Hepatocyte (in vitro differentiated cells): ENCODE results near the gene FLCN. TPM values are rescaled to one million over a fixed set of nuclear protein-coding genes. Genes with fewer than 3 reads are reported as not detected.
A peak's percentile ranks its signal among the peaks of the same experiment; 100 is the strongest.

Experiments
- DNase-seq: peaks from one replicate; pipeline ENCODE4 v3.0.0-alpha.2; 2016; ENCODE audit warnings: low spot score
- H2AFZ ChIP-seq: fragments of 200-600 bp; sonication (generic); 2 replicates; pipeline ENCODE4 v1.6.0; 2016; ENCODE audit warnings: antibody characterized with exemption, mild to moderate bottlenecking
- H3K27ac ChIP-seq: fragments of 200-600 bp; sonication (generic); 2 replicates; pipeline ENCODE4 v1.5.1; 2016; ENCODE audit warnings: mild to moderate bottlenecking
- H3K27me3 ChIP-seq: fragments of 200-600 bp; sonication (generic); 2 replicates; pipeline ENCODE4 v1.6.1; 2016
- H3K36me3 ChIP-seq: fragments of 200-600 bp; sonication (generic); replicated peaks from 2 replicates; pipeline ENCODE4 v1.5.1; 2016; ENCODE audit warnings: low read depth; ENCODE audit not compliant: insufficient read depth
- H3K4me1 ChIP-seq: fragments of 200-600 bp; sonication (generic); 2 replicates; pipeline ENCODE4 v1.5.1; 2016; ENCODE audit warnings: mild to moderate bottlenecking, moderate library complexity; ENCODE audit not compliant: insufficient read depth
- H3K4me2 ChIP-seq: fragments of 200-600 bp; sonication (generic); 2 replicates; pipeline ENCODE4 v1.6.0; 2016
- H3K4me3 ChIP-seq: fragments of 200-600 bp; sonication (generic); 2 replicates; pipeline ENCODE4 v1.5.1; 2016; ENCODE audit warnings: mild to moderate bottlenecking
- H3K79me2 ChIP-seq: fragments of 200-600 bp; sonication (generic); 2 replicates; pipeline ENCODE4 v1.6.0; 2017; ENCODE audit warnings: mild to moderate bottlenecking
- H3K9me2 ChIP-seq: fragments of 200-600 bp; sonication (generic); replicated peaks from 2 replicates; pipeline ENCODE4 v1.6.0; 2017; ENCODE audit warnings: mild to moderate bottlenecking; ENCODE audit not compliant: insufficient read depth
- H3K9me3 ChIP-seq: fragments of 200-600 bp; sonication (generic); 2 replicates; pipeline ENCODE4 v1.5.1; 2016; ENCODE audit warnings: low read depth, mild to moderate bottlenecking
- H4K20me1 ChIP-seq: fragments of 200-600 bp; sonication (generic); 2 replicates; pipeline ENCODE4 v1.6.0; 2016; ENCODE audit warnings: mild to moderate bottlenecking; ENCODE audit not compliant: insufficient read depth, poor library complexity, severe bottlenecking
- CTCF ChIP-seq: fragments of 200-600 bp; sonication (generic); IDR thresholded peaks from 2 replicates; pipeline ENCODE4 v1.5.1; 2016; ENCODE audit warnings: antibody characterized with exemption, mild to moderate bottlenecking; ENCODE audit not compliant: poor library complexity
- EZH2 ChIP-seq: fragments of 200-600 bp; sonication (generic); IDR thresholded peaks from 2 replicates; pipeline ENCODE4 v1.6.1; 2016; ENCODE audit warnings: antibody characterized with exemption, mild to moderate bottlenecking, borderline replicate concordance
- EZH2phosphoT487 ChIP-seq: fragments of 200-600 bp; sonication (generic); IDR thresholded peaks from one replicate; pipeline ENCODE4 v1.6.1; 2018; ENCODE audit warnings: antibody characterized with exemption, mild to moderate bottlenecking, low read depth, moderate library complexity; ENCODE audit not compliant: unreplicated experiment, severe bottlenecking
- WGBS: methylation state at CpG from one replicate; pipeline ENCODE4 v1.1.6; 2016; ENCODE audit warnings: low lambda C conversion rate; ENCODE audit errors: missing lambda C conversion rate; 5-methylcytosine and 5-hydroxymethylcytosine counted together
- polyA plus RNA-seq: library from polyadenylated mRNA; unstranded; fragments of >200 nt; fragmentation: Nextera tagmentation; extraction: Ambion mirVana; gene quantifications from 2 replicates; pipeline ENCODE4 v1.2.1, GENCODE V29; 2016
- total RNA-seq: library from RNA; depleted of rRNA; stranded (reverse); fragments of >200 nt; gene quantifications from 2 replicates; pipeline ENCODE4 v1.2.3, GENCODE V29; 2014

FLCN gene
- total and polyA plus RNA-seq, 2 experiments from 2014 or later: 31.0 to 66.2 TPM

DNA sequence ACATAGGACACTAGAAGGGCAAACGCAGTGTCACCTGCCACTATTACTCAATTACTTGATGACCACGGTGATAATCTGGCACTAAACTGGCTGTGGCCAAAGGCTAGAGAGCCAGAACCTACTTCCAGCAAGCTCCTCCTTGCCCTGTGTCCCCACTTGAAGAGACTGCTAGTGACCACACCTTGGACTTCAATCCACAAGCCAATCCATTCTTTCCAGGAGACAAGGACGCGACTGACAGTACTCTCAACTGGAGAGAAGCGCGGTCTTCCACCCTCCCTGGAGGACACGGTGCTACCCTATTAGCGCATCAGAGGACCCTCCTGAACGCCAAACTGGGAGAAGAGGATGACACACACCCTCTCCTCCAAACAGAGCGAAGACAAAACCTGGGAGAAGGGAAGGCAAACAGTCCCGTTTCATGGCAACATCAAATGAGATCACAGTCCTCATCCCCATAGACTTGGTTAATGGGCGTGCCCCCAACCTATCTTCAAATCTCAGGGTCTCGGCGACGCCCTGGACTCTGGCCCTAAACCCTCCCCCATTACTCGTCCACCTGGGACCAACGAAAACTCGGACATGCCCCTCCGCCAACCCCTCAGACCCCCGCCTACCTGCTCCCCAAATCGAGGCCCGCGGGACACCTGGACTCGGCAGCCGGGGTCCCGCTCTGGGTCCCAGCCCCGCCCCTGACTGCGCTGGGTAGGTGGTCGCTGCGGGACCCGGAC lies 508 bp downstream of the FLCN start:
- Histone ChIP-seq H2AFZ (peak overlapping the region; percentile 81), H3K27me3 (no peaks in the 10 kb centered on the region), H3K4me1 (peaks cover 36% of the 10 kb centered on the region), H3K79me2 (peaks cover 55% of the 10 kb centered on the region), H3K4me3 (peak overlapping the region; percentile 73), H4K20me1 (peaks cover 50% of the 10 kb centered on the region), H3K27ac (peak overlapping the region; percentile 98), H3K36me3 (no peaks in the 10 kb centered on the region), H3K4me2 (peak overlapping the region; percentile 77), H3K9me3 (no peaks in the 10 kb centered on the region), H3K9me2 (no peaks in the 10 kb centered on the region)
- peak; percentile 52 for DNase-seq
- WGBS: 2% methylated on average over 24 of the region's 31 CpGs
- no peak for TF ChIP-seq EZH2phosphoT487
- no peak for TF ChIP-seq EZH2
- no peak for TF ChIP-seq CTCF

DNA sequence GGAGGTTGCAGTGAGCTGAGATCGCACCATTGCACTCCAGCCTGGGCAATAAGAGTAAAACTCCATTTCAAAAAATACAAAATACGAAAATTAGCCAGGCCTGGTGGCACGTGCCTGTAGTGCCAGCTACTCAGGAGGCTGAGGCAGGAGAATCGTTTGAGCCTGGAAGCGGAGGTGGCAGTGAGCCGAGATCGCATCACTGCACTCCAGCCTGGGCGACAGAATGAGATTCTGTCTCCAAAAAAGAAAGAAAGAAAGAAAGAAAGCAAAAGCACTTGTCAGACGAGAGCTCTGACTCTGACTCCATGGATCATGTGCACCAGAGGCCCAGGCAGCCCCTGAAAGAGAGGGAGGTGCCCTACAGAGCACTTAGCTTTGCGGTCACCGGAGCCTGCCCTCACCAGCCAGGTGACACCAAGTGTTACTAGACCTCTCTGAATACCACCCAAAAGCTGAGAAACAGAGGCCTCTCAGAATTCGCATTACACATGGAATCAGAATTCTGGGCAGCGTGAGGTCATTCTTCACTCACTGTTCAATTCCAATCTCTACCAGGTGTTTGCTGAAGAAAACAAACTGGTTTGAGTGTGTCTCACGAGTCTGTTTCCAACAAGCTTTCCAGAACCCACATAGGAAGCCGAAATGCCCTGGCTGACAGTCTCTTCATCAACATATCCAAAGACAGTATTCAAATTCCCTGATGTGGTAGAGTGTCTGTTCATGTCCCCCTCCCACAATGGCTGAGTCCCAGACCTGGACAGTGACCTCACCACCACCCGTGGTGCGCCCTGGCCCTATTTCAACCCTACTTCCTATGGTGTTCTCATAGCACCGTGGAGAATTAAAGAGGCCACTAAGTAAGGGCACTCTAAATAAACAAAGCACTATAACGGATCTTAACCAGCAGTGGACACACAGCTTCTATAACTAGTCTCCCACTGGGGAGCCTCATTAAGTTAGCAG lies 1.5 kb downstream of the FLCN start:
- H3K27ac ChIP-seq: peak overlapping the region; percentile 98
- H3K36me3 ChIP-seq: no peaks in the 10 kb centered on the region
- H3K4me3 ChIP-seq: peak overlapping the region; percentile 73
- H3K9me3 ChIP-seq: no peaks in the 10 kb centered on the region
- H2AFZ ChIP-seq: no peak overlapping the region
- peaks cover 52% of the 10 kb centered on the region for H4K20me1 ChIP-seq
- peaks cover 36% of the 10 kb centered on the region for H3K4me1 ChIP-seq
- H3K27me3 ChIP-seq: no peaks in the 10 kb centered on the region
- 69% methylated on average over 19 of the region's 19 CpGs for WGBS
- H3K4me2 ChIP-seq: peak overlapping the region; percentile 77
- peak; percentile 60 for DNase-seq
- no peaks in the 10 kb centered on the region for H3K9me2 ChIP-seq
- TF ChIP-seq EZH2phosphoT487: no peak
- peaks cover 62% of the 10 kb centered on the region for H3K79me2 ChIP-seq

DNA sequence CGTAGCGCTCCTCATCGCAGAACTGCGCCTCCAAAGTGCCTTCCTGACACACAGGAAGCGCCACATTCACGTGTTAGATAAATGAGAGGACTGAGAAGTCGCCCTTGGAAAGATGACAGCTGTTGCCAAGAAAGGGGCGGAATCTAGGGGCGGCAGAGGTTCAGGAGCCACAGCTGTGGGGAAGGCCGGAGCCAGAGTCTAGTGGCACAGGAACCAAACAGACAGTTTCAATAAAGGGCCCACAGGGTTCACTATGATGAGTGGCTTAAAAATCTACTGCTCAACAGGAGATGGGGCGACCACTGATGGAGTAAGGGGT lies 4.7 kb downstream of the FLCN start:
- Histone ChIP-seq H2AFZ (no peak overlapping the region), H3K79me2 (peaks cover 73% of the 10 kb centered on the region), H3K4me1 (peaks cover 29% of the 10 kb centered on the region), H3K27ac (peak overlapping the region; percentile 55), H3K9me2 (no peaks in the 10 kb centered on the region), H3K36me3 (no peaks in the 10 kb centered on the region), H3K4me2 (peak overlapping the region; percentile 25), H3K27me3 (no peaks in the 10 kb centered on the region), H3K4me3 (no peak overlapping the region), H4K20me1 (peaks cover 72% of the 10 kb centered on the region), H3K9me3 (no peaks in the 10 kb centered on the region)
- 95% methylated on average over 11 of the region's 11 CpGs for WGBS
- TF ChIP-seq EZH2 (no peak), CTCF (no peak), EZH2phosphoT487 (no peak)
- DNase-seq: no peak
